Measurements from ENCODE around the gene HACD2. TPM values are rescaled to one million over a fixed set of nuclear protein-coding genes. Genes with fewer than 3 reads are reported as not detected.

The HACD2 gene
- total and polyA plus RNA-seq, 9 of the 15 experiments (the other 6 are each of a cell fraction or from before 2014, with no cell fraction given) = 1.3 to 10.5 (median 3.8) TPM

- intact Hi-C loops (cut with micrococcal nuclease) = no loop called here
- no peak overlapping the region for H3K27ac ChIP-seq (ENCODE audit: extremely low read depth, low read depth, low read length)
- no peak overlapping the region for H3K4me2 ChIP-seq (ENCODE audit: insufficient read depth, low read length)
- ChIA-PET POLR2A (no interaction called here), CTCF (ENCODE audit: low intra/inter-chr PET ratio) (no interaction called here)
- 49% methylated on average over 6 of the region's 7 CpGs for WGBS (ENCODE audit: insufficient coverage, low coverage, missing lambda C conversion rate)
- FAIRE-seq (no peak), DNase-seq (ENCODE audit: extremely low read depth in 1 of 4, low spot score in 3 of 4) (no peak), ATAC-seq (no peak)
- peaks cover 0 to 24% of the 10 kb centered on the region in 2 experiments; a peak in 4 of 5 replicates for H3K4me1 ChIP-seq (replicated peaks in 1 of 2; ENCODE audit: control insufficient read depth in 2 of 2, insufficient read depth in 2 of 2, low read length in 2 of 2)
- in situ Hi-C loops (cut with MboI) = no loop called here
- TF ChIP-seq ZNF696 (CRISPR knock-in tag; conservative IDR thresholded peaks at IDR 0.05) (no peak), ESRRB (CRISPR knock-in tag; IDR thresholded peaks at IDR 0.05; ENCODE audit: borderline replicate concordance) (no peak), SNRNP70 (optimal IDR thresholded peaks at IDR 0.05; ENCODE audit: low read depth, low read length) (no peak), ZNF609 (CRISPR knock-in tag; IDR thresholded peaks at IDR 0.05; ENCODE audit: borderline replicate concordance) (no peak), SMARCC2 (IDR thresholded peaks at IDR 0.05; ENCODE audit: low read depth) (no peak), WHSC1 (IDR thresholded peaks at IDR 0.05; ENCODE audit: low read length) (no peak), OTX1 (CRISPR knock-in tag; IDR thresholded peaks at IDR 0.05) (no peak), NCOA1 (IDR thresholded peaks at IDR 0.05; ENCODE audit: low read depth) (no peak), NR2F6 (CRISPR knock-in tag; IDR thresholded peaks at IDR 0.05) (no peak)
- BruUV-seq (replicated peaks) = no TSS peak
- H4K20me1 ChIP-seq (replicated peaks; ENCODE audit: control insufficient read depth, insufficient read depth, low read length) = peaks cover 4% of the 10 kb centered on the region
- no peak overlapping the region for H3K9ac ChIP-seq (ENCODE audit: insufficient read depth in 1 of 2, low read depth in 2 of 2, low read length in 2 of 2)
- no peaks in the 10 kb centered on the region for H3K79me2 ChIP-seq (ENCODE audit: control insufficient read depth, insufficient read depth, low read length)
- H3K4me3 ChIP-seq = no peak overlapping the region
- H3K9me1 ChIP-seq (ENCODE audit: control insufficient read depth, insufficient read depth, low read length) = no peaks in the 10 kb centered on the region
- no peaks in the 10 kb centered on the region for H3K36me3 ChIP-seq (ENCODE audit: control insufficient read depth, insufficient read depth, low read length)
- H3K9me3 ChIP-seq (replicated peaks; ENCODE audit: control insufficient read depth, insufficient read depth, low read depth, low read length) = no peaks in the 10 kb centered on the region
- peaks cover 0 to 5% of the 10 kb centered on the region in 2 experiments; a peak in 1 of 5 replicates for H3K27me3 ChIP-seq (ENCODE audit: control insufficient read depth in 2 of 2, insufficient read depth in 2 of 2, low read length in 2 of 2)
- H2AFZ ChIP-seq (ENCODE audit: low read depth, low read length) = no peak overlapping the region
Measured at GRCh38 chr3:123621850-123622189, 37.0 kb upstream of the HACD2 start.
